GM18861 (cell line): ENCODE measurements around the gene SLC1A5.

Source experiments
- ATAC-seq: cut with Tn5 transposase; IDR thresholded peaks from one replicate; pipeline ENCODE4 v1.9.1; 2021; ENCODE audit not compliant: unreplicated experiment

The SLC1A5 gene

GRCh38 chr19:46745030-46745429 is 43.4 kb downstream of the SLC1A5 start:
- ATAC-seq: no peak

- no peak for ATAC-seq
These were observed 44.2 kb downstream of the SLC1A5 start for GRCh38 chr19:46744005-46744691.

GRCh38 chr19:46742926-46743480 is 45.4 kb downstream of the SLC1A5 start:
- no peak for ATAC-seq

GRCh38 chr19:46741447-46741846 is 46.9 kb downstream of the SLC1A5 start:
- no peak for ATAC-seq

GRCh38 chr19:46739290-46739771 is 49.1 kb downstream of the SLC1A5 start:
- ATAC-seq: no peak

- no peak for ATAC-seq
These were observed 50.6 kb downstream of the SLC1A5 start for GRCh38 chr19:46737761-46738171.

- ATAC-seq: no peak
These were observed 51.1 kb downstream of the SLC1A5 start for GRCh38 chr19:46737298-46737654.

GRCh38 chr19:46736531-46737297 is 51.7 kb downstream of the SLC1A5 start:
- ATAC-seq: no peak

GRCh38 chr19:46733690-46734292 is 54.6 kb downstream of the SLC1A5 start:
- no peak for ATAC-seq

- ATAC-seq: no peak
These were observed 55.3 kb downstream of the SLC1A5 start for GRCh38 chr19:46732966-46733689.

- no peak for ATAC-seq
These were observed 56.0 kb downstream of the SLC1A5 start for GRCh38 chr19:46732172-46732938.

GRCh38 chr19:46731584-46731983 is 56.8 kb downstream of the SLC1A5 start:
- ATAC-seq: no peak

GRCh38 chr19:46731007-46731501 is 57.3 kb downstream of the SLC1A5 start:
- no peak for ATAC-seq

- ATAC-seq: no peak
These were observed 57.8 kb downstream of the SLC1A5 start for GRCh38 chr19:46730595-46730994.

- no peak for ATAC-seq
These were observed 58.2 kb downstream of the SLC1A5 start for GRCh38 chr19:46730187-46730586.

- ATAC-seq: no peak
These were observed 58.7 kb downstream of the SLC1A5 start for GRCh38 chr19:46729696-46730095.

GRCh38 chr19:46728693-46729339 is 59.6 kb downstream of the SLC1A5 start:
- no peak for ATAC-seq

GRCh38 chr19:46728208-46728607 is 60.2 kb downstream of the SLC1A5 start:
- ATAC-seq: no peak

GRCh38 chr19:46727757-46728156 is 60.6 kb downstream of the SLC1A5 start:
- ATAC-seq: no peak
